ENCODE measurements around the gene GIPC3. TPM values are rescaled to one million over a fixed set of nuclear protein-coding genes. Genes with fewer than 3 reads are reported as not detected.

Gene GIPC3, protein sequence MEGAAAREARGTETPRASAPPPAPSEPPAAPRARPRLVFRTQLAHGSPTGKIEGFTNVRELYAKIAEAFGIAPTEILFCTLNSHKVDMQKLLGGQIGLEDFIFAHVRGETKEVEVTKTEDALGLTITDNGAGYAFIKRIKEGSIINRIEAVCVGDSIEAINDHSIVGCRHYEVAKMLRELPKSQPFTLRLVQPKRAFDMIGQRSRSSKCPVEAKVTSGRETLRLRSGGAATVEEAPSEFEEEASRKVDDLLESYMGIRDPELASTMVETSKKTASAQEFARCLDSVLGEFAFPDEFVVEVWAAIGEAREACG
- under 1 TPM; 0.19 to 0.26 TPM for total RNA-seq

DNA sequence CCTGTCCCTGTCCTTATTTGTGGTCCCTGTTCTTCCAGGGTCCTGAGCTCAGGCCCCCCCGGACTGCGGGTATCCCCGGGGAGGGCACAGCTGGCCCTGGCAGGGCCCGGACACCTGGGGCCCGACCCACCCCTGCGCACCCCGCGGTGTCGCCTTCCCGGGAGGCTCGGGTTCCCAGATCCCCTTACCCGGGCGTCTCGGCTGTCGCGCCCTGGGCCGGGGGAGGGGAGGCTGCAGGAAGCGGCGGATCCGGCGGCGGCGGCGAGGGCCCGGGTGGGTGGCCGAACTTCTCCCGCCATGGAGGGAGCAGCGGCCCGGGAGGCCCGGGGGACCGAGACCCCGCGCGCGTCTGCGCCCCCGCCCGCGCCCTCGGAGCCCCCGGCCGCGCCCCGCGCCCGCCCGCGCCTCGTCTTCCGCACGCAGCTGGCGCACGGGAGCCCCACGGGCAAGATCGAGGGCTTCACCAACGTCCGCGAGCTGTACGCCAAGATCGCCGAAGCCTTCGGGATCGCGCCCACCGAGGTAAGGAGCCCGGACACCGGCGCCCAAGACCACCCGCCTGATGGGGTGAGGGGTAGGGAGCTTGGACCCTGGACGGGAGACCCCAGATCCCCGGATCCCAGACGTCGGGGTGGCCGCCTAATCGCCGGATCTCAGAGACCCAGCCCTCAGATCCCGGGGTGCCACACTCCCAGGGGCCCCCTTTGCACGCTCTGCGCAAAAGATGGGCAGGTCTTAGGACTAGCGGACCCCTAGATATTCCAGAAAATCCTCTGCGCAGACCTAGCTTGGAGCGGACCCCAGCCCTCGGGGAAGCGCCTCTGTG lies at the start of gene GIPC3:
Gene GIPC3 (plus strand): TSS at position 178 of the 826 bp plus-strand sequence. CDS start 120 bp downstream, at position 298.
- Mint-ChIP-seq H3K27ac (no peak within 1 kb of the TSS), H3K4me3 (no peak within 1 kb of the TSS), H3K36me3 (no peaks in the 10 kb centered on the region), H3K4me1 (ENCODE audit: low read depth) (no peaks in the 10 kb centered on the region), H3K9me3 (no peaks in the 10 kb centered on the region), H3K27me3 (no peaks in the 10 kb centered on the region)
- no peak for DNase-seq
- intact Hi-C loops (cut with micrococcal nuclease): no loop called here
- POLR2A ChIA-PET: interaction anchor here (1.4 kb wide), 1 partner anchor 9 kb away, joined by 3 read pairs; no protein-coding TSS in a partner anchor
- CTCF ChIA-PET: interaction anchor here (0.8 to 1.8 kb wide), 10 partner anchors 22 to 202 kb away, joined by 3 to 7 read pairs (median 4); no protein-coding TSS in a partner anchor

- POLR2A ChIA-PET: no interaction called here
- intact Hi-C loops (cut with micrococcal nuclease): no loop called here
- H3K9me3 Mint-ChIP-seq: no peaks in the 10 kb centered on the region
- H3K27me3 Mint-ChIP-seq: no peaks in the 10 kb centered on the region
- CTCF ChIA-PET: no interaction called here
- DNase-seq: no peak
- H3K4me3 Mint-ChIP-seq: no peak overlapping the region
- no peaks in the 10 kb centered on the region for H3K4me1 Mint-ChIP-seq (ENCODE audit: low read depth)
- peaks cover 33% of the 10 kb centered on the region for H3K36me3 Mint-ChIP-seq
- no peak overlapping the region for H3K27ac Mint-ChIP-seq
Measured at GRCh38 chr19:3535563-3535965, 49.7 kb upstream of the GIPC3 start.

- ChIA-PET POLR2A (no interaction called here), CTCF (no interaction called here)
- Mint-ChIP-seq H3K36me3 (peaks cover 33% of the 10 kb centered on the region), H3K9me3 (no peaks in the 10 kb centered on the region), H3K4me3 (no peak overlapping the region), H3K4me1 (ENCODE audit: low read depth) (no peaks in the 10 kb centered on the region), H3K27ac (no peak overlapping the region), H3K27me3 (no peaks in the 10 kb centered on the region)
- no peak for DNase-seq
- intact Hi-C loops (cut with micrococcal nuclease): no loop called here
Measured at GRCh38 chr19:3535981-3536380, 49.3 kb upstream of the GIPC3 start.

DNA sequence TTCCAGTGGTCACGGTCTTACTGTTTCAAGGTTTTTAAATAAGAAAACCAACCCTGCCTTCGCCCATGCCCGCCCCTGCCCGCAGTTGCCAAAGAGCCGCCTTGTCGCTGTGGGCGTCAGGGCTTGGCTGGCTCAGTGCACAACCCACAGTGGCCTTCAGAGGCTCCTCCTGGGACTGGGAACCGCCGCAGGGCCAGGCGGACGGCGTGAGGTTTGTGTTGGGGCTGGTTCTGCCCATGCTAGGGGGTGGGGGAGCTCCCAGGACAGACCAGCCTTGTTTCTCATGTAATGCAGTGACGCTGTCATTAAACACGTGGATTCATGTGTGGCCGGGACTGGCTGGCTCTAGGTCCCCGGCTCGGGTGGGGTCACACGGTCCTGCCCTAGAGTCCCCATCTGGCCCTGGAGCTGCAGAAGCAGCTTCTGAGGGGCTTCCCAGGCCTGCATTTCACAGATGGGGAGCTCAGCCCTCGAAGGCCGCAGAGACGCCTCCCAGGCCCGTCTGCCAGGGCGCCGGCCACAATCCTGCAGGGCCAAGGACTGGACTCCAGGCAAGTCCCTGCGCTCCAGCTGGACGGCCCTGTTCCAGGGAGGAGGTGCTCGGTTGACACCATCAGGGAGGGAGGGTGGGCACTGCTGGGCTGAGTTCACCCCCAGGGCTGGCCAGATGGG lies 48.7 kb upstream of the GIPC3 start:
- no peaks in the 10 kb centered on the region for H3K9me3 Mint-ChIP-seq
- no peaks in the 10 kb centered on the region for H3K27me3 Mint-ChIP-seq
- no peak overlapping the region for H3K4me3 Mint-ChIP-seq
- ChIA-PET CTCF (interaction anchor here (1.6 to 1.8 kb wide), 2 partner anchors 9 to 11 kb away, joined by 5 to 6 read pairs; no protein-coding TSS in a partner anchor), POLR2A (no interaction called here)
- peaks cover 27% of the 10 kb centered on the region for H3K36me3 Mint-ChIP-seq
- DNase-seq: no peak
- intact Hi-C loops (cut with micrococcal nuclease): no loop called here
- no peaks in the 10 kb centered on the region for H3K4me1 Mint-ChIP-seq (ENCODE audit: low read depth)
- H3K27ac Mint-ChIP-seq: no peak overlapping the region

DNA sequence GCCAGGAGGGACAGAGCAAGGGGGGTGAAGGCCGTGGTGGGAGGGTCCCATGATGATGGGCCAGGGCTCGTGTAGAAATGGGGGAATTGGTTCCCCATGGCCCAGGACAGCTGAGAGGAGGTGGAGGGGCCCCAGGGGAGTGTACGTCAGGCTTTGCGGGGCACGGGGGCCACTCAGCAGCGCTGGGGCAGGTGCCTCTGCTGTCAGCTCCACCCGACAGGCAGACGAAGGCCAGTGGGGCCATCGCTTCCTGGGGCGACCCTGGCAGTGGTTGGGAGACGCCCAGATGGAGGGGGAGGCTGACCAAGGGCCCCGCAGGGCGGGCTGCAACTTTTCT lies 48.2 kb upstream of the GIPC3 start:
- DNase-seq: no peak
- ChIA-PET POLR2A (no interaction called here), CTCF (interaction anchor here (1.6 to 1.8 kb wide), 2 partner anchors 8 to 11 kb away, joined by 5 to 6 read pairs; no protein-coding TSS in a partner anchor)
- intact Hi-C loops (cut with micrococcal nuclease): no loop called here
- H3K36me3 Mint-ChIP-seq: peaks cover 27% of the 10 kb centered on the region
- H3K4me1 Mint-ChIP-seq (ENCODE audit: low read depth): no peaks in the 10 kb centered on the region
- H3K27me3 Mint-ChIP-seq: no peaks in the 10 kb centered on the region
- no peak overlapping the region for H3K4me3 Mint-ChIP-seq
- H3K27ac Mint-ChIP-seq: no peak overlapping the region
- H3K9me3 Mint-ChIP-seq: no peaks in the 10 kb centered on the region

GRCh38 chr19:3537438-3538240 lies 47.6 kb upstream of the GIPC3 start:
- H3K4me3 Mint-ChIP-seq: no peak overlapping the region
- DNase-seq: no peak
- peaks cover 27% of the 10 kb centered on the region for H3K36me3 Mint-ChIP-seq
- no peaks in the 10 kb centered on the region for H3K9me3 Mint-ChIP-seq
- no peaks in the 10 kb centered on the region for H3K4me1 Mint-ChIP-seq (ENCODE audit: low read depth)
- no peak overlapping the region for H3K27ac Mint-ChIP-seq
- H3K27me3 Mint-ChIP-seq: no peaks in the 10 kb centered on the region
- CTCF ChIA-PET: interaction anchor here (1.6 to 1.8 kb wide), 2 partner anchors 8 to 10 kb away, joined by 5 to 6 read pairs; no protein-coding TSS in a partner anchor
- intact Hi-C loops (cut with micrococcal nuclease): no loop called here
- POLR2A ChIA-PET: no interaction called here

GRCh38 chr19:3538258-3538929 lies 46.9 kb upstream of the GIPC3 start:
- H3K36me3 Mint-ChIP-seq: peaks cover 24% of the 10 kb centered on the region
- no peak overlapping the region for H3K4me3 Mint-ChIP-seq
- no peak overlapping the region for H3K27ac Mint-ChIP-seq
- DNase-seq: no peak
- no peaks in the 10 kb centered on the region for H3K27me3 Mint-ChIP-seq
- POLR2A ChIA-PET: no interaction called here
- H3K4me1 Mint-ChIP-seq (ENCODE audit: low read depth): no peaks in the 10 kb centered on the region
- CTCF ChIA-PET: interaction anchor here (0.7 kb wide), 1 partner anchor 16 kb away, joined by 3 read pairs; no protein-coding TSS in a partner anchor
- intact Hi-C loops (cut with micrococcal nuclease): no loop called here
- no peaks in the 10 kb centered on the region for H3K9me3 Mint-ChIP-seq

DNA sequence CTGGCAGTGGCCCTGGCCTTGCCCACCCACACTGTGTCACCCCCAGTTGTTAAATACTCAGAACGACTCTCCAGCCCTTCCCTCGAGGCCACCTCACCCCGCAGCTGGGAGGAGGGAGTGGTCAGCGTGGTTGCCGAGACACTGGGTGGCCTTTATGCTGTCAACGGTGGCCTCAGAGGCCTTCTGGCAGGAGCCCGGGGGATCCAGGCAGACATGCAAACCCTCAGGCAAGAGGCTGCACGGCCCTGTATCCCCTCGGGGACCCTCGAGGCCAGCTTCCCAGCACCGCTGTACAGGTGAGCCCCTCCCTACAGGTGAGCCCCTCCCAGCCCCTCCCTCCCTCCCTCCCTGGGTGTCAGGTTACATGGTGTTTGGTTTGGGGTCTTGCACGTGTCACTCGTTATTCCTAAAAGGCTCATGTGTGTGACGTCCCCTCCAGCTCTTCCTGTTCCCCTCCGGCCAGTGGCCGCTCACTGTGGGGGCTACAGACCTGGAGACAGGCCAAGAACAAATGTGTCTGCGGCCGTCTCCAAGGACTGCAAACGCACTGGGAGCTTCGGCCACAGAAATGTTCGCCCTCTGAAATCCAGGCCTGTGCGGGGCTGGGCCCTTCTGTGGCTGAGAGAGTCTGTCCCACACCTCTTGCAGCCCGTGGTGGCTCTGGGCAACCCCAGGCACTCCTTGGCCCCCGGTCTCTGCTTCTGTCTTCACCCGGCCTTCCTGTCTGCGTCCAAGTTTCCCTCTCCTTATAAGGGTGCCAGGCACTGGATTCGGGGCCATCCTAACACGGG lies 46.1 kb upstream of the GIPC3 start, which contains the start of gene TEKTIP1:
Gene TEKTIP1 (plus strand): TSS at position 210 of the 791 bp plus-strand sequence. CDS start 4 bp downstream, at position 214.
- POLR2A ChIA-PET: interaction anchor here (0.6 kb wide), 1 partner anchor 255 kb away, joined by 3 read pairs; no protein-coding TSS in a partner anchor
- H3K9me3 Mint-ChIP-seq: no peaks in the 10 kb centered on the region
- H3K4me3 Mint-ChIP-seq: no peak within 1 kb of the TSS
- intact Hi-C loops (cut with micrococcal nuclease): no loop called here
- no peak for DNase-seq
- no peaks in the 10 kb centered on the region for H3K4me1 Mint-ChIP-seq (ENCODE audit: low read depth)
- no peaks in the 10 kb centered on the region for H3K27me3 Mint-ChIP-seq
- CTCF ChIA-PET: interaction anchor here (0.7 kb wide), 1 partner anchor 15 kb away, joined by 3 read pairs; no protein-coding TSS in a partner anchor
- H3K36me3 Mint-ChIP-seq: peaks cover 21% of the 10 kb centered on the region
- H3K27ac Mint-ChIP-seq: no peak within 1 kb of the TSS

- H3K27me3 Mint-ChIP-seq: no peaks in the 10 kb centered on the region
- H3K4me1 Mint-ChIP-seq (ENCODE audit: low read depth): no peaks in the 10 kb centered on the region
- no peak overlapping the region for H3K27ac Mint-ChIP-seq
- POLR2A ChIA-PET: interaction anchor here (0.6 kb wide), 1 partner anchor 256 kb away, joined by 3 read pairs; no protein-coding TSS in a partner anchor
- peaks cover 17% of the 10 kb centered on the region for H3K36me3 Mint-ChIP-seq
- no peak overlapping the region for H3K4me3 Mint-ChIP-seq
- intact Hi-C loops (cut with micrococcal nuclease): no loop called here
- no peak for DNase-seq
- CTCF ChIA-PET: no interaction called here
- no peaks in the 10 kb centered on the region for H3K9me3 Mint-ChIP-seq
Measured at GRCh38 chr19:3539756-3540118, 45.5 kb upstream of the GIPC3 start.

GRCh38 chr19:3543150-3544057 lies 41.9 kb upstream of the GIPC3 start:
- POLR2A ChIA-PET: no interaction called here
- intact Hi-C loops (cut with micrococcal nuclease): loop anchor here (1.0 kb wide), 1 partner anchor 163 kb away; no protein-coding TSS in a partner anchor
- CTCF ChIA-PET: interaction anchor here (2.0 kb wide), 1 partner anchor 11 kb away, joined by 18 read pairs; no protein-coding TSS in a partner anchor
- Mint-ChIP-seq H3K27ac (no peak overlapping the region), H3K27me3 (no peaks in the 10 kb centered on the region), H3K36me3 (peaks cover 15% of the 10 kb centered on the region), H3K4me1 (ENCODE audit: low read depth) (peaks cover 6% of the 10 kb centered on the region), H3K9me3 (no peaks in the 10 kb centered on the region), H3K4me3 (no peak overlapping the region)
- DNase-seq: no peak

Measured in activated CD4-positive, alpha-beta memory T cell treated with anti-CD3 and anti-CD28 coated beads for 36 hours (primary cell).